HCT116 (cell line): ENCODE data around the gene THPO.

Experiments
- EZH2phosphoT487 ChIP-seq: fragments of 200-600 bp; IDR thresholded peaks from 2 replicates; pipeline ENCODE4 v1.6.1; 2018; ENCODE audit warnings: antibody characterized with exemption, borderline replicate concordance
- POLR2A ChIP-seq: IDR thresholded peaks from 2 replicates; pipeline ENCODE4 v1.7.0; 2011; ENCODE audit warnings: borderline replicate concordance; ENCODE audit not compliant: insufficient read depth, insufficient read length; ENCODE audit errors: extremely low read depth
- RAD21 ChIP-seq: IDR thresholded peaks from 2 replicates; pipeline ENCODE4 v1.6.1; 2012; ENCODE audit warnings: low read depth, mild to moderate bottlenecking
- SIN3A ChIP-seq: IDR thresholded peaks from 2 replicates; pipeline ENCODE4 v1.6.1; 2012; ENCODE audit warnings: low read depth
- TF ChIP-seq, protein P1 (sequence below), 3 experiments: fragments of 200-600 bp in 1 of 3; sonication (generic) in 1 of 3; IDR thresholded peaks in 2 of 3; conservative IDR thresholded peaks in 1 of 3; 2 replicates each; pipeline ENCODE4 v1.5.1; 2012 to 2017; ENCODE audit warnings: low read depth in 2 of 3, low read length in 2 of 3, antibody characterized with exemption in 1 of 3, borderline replicate concordance in 1 of 3, control low read depth in 1 of 3, mild to moderate bottlenecking in 1 of 3, mixed read lengths in 1 of 3, mixed run types in 1 of 3, moderate library complexity in 1 of 3; ENCODE audit not compliant: insufficient read depth in 1 of 3
- TF ChIP-seq, protein P2 (sequence below): IDR thresholded peaks from 2 replicates; pipeline ENCODE4 v1.6.1; 2012
- TF ChIP-seq, protein P3 (sequence below): IDR thresholded peaks from 2 replicates; pipeline ENCODE4 v1.6.1; 2011; ENCODE audit warnings: mild to moderate bottlenecking, low read length, moderate library complexity; ENCODE audit not compliant: insufficient replicate concordance; ENCODE audit errors: extremely low read depth

DNA sequence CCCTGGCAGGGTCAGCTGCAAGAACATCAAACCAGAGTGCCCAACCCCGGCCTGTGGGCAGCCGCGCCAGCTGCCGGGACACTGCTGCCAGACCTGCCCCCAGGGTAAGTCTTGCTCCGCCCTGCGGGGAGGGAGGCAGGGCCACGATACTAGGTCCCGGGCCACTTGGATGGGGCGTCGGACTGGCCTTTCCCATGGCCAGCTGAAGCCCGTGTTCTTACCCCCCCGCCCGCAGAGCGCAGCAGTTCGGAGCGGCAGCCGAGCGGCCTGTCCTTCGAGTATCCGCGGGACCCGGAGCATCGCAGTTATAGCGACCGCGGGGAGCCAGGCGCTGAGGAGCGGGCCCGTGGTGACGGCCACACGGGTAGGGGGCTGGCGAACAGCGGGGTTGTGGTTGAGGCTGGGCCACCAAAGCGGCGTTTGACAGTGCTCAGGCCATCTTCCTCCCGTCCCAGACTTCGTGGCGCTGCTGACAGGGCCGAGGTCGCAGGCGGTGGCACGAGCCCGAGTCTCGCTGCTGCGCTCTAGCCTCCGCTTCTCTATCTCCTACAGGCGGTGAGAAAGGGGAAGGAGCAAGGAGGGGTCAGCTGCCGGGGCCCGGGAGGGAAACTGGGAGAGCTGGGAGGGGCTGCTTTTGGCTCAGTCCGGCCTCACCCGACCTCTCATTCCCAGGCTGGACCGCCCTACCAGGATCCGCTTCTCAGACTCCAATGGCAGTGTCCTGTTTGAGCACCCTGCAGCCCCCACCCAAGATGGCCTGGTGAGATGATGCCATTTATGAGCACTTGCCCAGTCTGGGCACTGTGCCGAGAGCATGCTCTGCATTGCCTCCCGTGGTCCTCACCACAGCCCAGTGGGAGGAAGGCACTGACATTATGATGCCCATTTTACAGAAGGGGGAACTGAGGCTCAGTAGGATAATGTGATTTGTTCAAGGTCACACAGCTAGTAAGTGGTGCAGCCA, 3.5 kb upstream of the THPO start:
- no peak for TF ChIP-seq EZH2phosphoT487
- no peak for TF ChIP-seq POLR2A
- no peak for TF ChIP-seq RAD21
- TF ChIP-seq, protein P1, sequence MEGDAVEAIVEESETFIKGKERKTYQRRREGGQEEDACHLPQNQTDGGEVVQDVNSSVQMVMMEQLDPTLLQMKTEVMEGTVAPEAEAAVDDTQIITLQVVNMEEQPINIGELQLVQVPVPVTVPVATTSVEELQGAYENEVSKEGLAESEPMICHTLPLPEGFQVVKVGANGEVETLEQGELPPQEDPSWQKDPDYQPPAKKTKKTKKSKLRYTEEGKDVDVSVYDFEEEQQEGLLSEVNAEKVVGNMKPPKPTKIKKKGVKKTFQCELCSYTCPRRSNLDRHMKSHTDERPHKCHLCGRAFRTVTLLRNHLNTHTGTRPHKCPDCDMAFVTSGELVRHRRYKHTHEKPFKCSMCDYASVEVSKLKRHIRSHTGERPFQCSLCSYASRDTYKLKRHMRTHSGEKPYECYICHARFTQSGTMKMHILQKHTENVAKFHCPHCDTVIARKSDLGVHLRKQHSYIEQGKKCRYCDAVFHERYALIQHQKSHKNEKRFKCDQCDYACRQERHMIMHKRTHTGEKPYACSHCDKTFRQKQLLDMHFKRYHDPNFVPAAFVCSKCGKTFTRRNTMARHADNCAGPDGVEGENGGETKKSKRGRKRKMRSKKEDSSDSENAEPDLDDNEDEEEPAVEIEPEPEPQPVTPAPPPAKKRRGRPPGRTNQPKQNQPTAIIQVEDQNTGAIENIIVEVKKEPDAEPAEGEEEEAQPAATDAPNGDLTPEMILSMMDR (IDR thresholded peaks at IDR 0.05 in 2 of 3, conservative IDR thresholded peaks at IDR 0.05 in 1 of 3; ENCODE audit: borderline replicate concordance in 1 of 3, insufficient read depth in 1 of 3, low read depth in 2 of 3, low read length in 2 of 3) = no peak
- TF ChIP-seq, protein P2, sequence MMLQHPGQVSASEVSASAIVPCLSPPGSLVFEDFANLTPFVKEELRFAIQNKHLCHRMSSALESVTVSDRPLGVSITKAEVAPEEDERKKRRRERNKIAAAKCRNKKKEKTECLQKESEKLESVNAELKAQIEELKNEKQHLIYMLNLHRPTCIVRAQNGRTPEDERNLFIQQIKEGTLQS = no peak
- TF ChIP-seq SIN3A = no peak
- TF ChIP-seq, protein P3, sequence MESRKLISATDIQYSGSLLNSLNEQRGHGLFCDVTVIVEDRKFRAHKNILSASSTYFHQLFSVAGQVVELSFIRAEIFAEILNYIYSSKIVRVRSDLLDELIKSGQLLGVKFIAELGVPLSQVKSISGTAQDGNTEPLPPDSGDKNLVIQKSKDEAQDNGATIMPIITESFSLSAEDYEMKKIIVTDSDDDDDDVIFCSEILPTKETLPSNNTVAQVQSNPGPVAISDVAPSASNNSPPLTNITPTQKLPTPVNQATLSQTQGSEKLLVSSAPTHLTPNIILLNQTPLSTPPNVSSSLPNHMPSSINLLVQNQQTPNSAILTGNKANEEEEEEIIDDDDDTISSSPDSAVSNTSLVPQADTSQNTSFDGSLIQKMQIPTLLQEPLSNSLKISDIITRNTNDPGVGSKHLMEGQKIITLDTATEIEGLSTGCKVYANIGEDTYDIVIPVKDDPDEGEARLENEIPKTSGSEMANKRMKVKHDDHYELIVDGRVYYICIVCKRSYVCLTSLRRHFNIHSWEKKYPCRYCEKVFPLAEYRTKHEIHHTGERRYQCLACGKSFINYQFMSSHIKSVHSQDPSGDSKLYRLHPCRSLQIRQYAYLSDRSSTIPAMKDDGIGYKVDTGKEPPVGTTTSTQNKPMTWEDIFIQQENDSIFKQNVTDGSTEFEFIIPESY = no peak
